Fibroblast of skin of back (primary cell): ENCODE results near the gene CELSR1.
"Not testable (repeated sequence)": the region's sequence is repeated elsewhere in the genome, so short reads cannot be mapped to it uniquely, and the experiment has no call there.

ENCODE experiments used
- DNase-seq: peaks from one replicate; pipeline ENCODE4 v3.0.0-alpha.2; 2013

The CELSR1 gene

DNA sequence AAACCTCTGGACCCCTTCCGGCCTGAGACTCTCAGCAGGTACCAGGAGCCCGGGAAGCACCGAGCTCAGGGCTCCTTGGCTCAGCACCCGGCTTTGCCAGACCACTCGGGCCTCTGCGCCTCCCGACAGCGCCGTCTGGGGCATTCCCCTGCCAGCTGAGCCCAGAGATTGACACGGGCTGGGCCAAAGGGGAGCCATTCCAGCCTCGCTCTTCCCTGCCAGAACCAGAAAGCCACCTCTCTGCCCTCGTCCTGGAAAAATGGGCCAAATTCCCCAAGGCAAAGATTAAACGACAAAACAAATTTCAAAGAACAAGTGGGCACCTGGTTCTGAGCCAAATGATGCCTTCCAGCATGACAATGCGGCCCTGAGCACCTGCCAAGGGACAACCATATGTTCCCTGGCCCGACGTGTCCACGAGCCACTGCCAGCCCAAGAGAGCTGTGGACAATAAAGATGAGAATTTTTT, 59.3 kb downstream of the CELSR1 start:
- no peak for DNase-seq

DNA sequence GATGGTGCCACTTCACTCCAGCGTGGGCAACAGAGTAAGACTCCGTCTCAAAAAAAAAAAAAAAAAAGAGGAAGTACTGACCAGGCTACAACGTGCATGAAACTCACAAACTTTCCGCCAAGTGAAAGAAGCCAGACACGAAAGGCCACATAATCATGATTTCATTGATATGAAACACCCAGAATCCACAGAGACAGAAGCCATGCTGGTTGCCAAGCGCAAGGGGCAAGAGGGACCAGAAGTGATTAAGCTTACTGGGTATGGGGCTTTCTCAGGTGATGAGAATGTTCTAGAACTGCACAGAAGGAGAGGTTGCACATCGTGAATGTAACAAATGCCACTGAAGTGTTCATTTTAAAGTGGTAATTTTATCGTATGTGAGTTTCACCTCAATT, 60.9 kb downstream of the CELSR1 start:
- no peak for DNase-seq

GRCh38 chr22:46473896-46474557, 63.4 kb downstream of the CELSR1 start:
- DNase-seq = no peak

GRCh38 chr22:46473021-46473779, 64.2 kb downstream of the CELSR1 start:
- no peak for DNase-seq

GRCh38 chr22:46472722-46473016, 64.8 kb downstream of the CELSR1 start:
- no peak for DNase-seq

GRCh38 chr22:46471901-46472721, 65.3 kb downstream of the CELSR1 start:
- no peak for DNase-seq

DNA sequence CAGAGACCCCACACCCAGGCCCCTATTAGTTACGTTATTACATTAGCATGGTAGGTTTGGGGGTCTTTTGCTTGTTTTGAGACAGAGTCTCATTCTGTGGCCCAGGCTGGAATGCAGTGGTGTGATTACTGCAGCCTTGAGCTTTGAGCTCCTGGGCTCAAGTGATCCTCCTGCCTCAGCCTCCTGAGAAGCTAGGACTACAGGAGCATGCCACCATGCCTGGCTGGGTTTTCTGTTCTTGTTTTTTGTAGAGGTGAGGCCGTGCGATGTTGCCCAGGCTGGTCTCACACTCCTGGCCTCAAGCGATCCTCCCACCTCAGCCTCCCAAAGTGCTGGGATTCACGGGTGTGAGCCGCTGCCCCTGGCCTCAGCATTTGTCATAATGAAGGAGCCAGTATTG, 66.1 kb downstream of the CELSR1 start:
- not testable (repeated sequence) for DNase-seq

DNA sequence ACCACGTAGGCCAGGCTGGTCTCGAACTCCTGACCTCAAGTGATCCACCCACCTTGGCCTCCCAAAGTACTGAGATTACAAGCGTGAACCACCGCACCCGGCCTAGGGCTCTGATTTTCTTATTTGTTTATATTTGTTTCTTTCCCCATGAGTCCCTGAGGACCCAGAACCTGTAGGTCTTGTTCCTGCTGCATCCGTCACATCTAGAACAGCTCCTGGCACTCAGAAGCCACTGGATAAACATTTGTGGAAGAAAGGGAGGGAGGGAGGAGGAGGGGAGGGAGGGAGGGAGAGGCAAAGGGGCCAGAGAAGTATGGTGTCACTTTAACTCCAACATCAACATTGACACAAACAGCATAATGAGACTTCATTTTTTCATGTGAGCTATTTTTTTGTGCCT, 67.7 kb downstream of the CELSR1 start:
- no peak for DNase-seq

- no peak for DNase-seq
These were observed 70.4 kb downstream of the CELSR1 start for GRCh38 chr22:46467006-46467405.

DNA sequence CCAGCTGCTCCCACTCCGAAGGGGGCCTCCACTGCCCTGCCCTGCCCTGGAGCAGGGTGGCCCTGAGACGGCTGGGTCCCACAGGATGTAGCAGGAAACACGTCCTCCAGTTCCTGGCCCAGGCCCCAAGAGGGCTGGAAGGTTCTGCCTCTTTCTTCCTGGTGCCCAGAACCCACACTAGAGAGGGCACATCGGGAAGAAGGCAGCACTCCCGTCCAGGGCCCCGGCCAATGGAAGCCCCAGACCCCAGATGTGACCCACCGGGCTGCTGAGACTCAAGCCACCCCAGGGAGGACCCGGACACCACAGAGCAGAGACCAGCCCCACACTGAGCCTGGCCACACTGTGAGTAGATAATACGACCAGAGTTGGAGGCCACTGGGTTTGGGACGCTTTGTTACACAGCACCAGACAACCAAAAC, 71.2 kb downstream of the CELSR1 start:
- DNase-seq = no peak

DNA sequence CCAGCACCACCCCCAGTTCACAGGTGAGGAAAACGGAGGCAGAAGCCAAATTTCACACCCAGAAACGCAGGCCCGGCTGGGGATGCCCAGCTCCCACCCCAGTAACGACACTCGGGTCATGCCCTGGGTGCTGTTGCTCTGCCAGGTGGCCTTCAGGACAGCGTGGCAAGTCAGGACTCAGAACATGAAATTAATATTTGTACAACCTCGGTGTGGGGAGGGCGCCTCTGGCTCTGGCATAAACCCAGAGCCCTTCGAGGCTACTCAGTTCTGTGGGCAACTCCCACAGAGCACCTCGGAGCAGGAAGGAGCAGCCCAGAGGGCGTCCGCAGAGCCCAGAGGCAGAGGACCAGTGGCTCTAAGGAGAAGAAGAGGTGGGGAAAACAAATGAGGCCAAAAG, 71.6 kb downstream of the CELSR1 start:
- no peak for DNase-seq

- DNase-seq = no peak
These were observed 72.1 kb downstream of the CELSR1 start for GRCh38 chr22:46465345-46465720.

DNA sequence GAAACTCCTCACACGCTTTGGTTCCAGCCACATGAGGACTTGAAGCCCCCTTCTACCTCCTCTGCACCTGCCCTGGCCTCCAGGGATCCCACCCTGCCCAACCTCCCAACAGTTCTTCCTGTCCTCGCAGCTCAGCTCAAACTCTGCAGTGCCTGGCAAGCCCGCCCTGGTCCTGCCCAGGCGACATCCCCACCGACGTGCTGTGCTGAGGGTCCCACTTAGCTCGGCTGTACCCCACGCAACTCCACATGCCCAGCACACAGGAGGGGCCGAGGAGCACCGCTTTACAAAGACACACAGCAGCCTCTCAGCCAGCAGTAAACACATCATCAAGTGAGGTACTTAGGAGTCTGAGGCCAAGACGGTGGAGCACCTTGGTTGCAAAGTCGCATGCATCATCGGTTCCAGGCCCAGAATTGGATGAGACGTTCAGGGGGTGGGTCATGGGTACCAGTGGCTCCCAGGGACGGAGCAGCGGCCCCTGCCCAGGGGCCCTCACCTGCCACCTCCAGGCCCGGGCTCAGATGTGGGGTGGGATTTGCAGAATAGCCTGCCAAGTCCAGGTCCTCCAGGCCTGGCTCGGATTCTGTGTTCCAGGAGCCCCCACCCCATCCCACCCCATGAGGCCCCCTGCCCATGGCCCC, 72.6 kb downstream of the CELSR1 start:
- DNase-seq = no peak

- no peak for DNase-seq
These were observed 73.1 kb downstream of the CELSR1 start for GRCh38 chr22:46464296-46464695.

- DNase-seq = no peak
These were observed 73.8 kb downstream of the CELSR1 start for GRCh38 chr22:46463435-46464227.

DNA sequence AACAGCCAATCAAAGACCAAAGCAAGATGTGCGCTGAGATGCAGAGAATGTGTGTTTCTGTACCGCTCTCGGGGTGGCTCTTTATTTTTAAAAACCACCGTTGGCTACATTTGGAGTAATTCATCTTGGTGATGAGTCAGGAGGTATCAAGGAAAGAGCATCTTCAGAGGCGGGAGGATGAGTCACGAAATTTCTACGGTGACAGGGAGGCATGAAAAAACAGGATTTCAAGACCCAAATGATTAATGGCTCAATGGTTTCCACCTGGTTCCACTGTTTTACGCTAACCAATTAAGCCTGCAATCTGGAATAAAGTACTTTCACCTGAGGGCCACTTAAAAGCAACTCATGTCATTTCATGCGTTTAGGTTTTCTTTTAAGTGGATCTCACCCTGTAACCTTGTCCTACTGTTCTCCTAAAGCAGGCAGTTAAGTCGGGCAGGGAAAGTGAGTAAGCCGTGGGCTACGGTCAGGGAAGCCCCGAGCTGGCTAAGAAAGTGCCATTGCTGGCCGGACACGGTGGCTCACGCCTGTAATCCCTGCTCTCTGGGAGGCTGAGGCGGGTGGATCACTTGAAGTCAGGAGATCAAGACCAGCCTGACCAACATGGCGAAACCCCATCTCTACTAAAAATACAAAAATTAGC, 74.6 kb downstream of the CELSR1 start:
- DNase-seq = peak; percentile 71

GRCh38 chr22:46461566-46462180, 75.7 kb downstream of the CELSR1 start:
- no peak for DNase-seq

DNA sequence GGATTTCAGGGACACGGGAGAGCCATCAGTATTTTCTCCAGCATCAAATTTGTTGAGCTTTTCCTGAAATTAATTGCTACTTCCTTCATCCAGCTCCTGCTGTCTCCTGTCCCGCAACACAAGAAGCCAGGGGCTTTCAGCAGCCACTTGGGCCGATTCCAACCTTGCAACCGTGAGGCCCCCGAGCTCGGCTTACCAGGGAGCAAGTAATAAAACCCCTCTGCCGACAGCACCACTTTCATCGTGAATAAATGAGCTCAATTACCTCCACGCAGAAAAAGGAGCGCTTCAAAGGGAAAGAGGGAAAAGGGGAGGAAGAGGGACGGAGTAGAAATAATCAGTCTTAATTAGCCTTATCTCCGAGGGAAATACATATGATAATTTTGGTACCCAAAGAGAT, 76.6 kb downstream of the CELSR1 start:
- DNase-seq = no peak

DNA sequence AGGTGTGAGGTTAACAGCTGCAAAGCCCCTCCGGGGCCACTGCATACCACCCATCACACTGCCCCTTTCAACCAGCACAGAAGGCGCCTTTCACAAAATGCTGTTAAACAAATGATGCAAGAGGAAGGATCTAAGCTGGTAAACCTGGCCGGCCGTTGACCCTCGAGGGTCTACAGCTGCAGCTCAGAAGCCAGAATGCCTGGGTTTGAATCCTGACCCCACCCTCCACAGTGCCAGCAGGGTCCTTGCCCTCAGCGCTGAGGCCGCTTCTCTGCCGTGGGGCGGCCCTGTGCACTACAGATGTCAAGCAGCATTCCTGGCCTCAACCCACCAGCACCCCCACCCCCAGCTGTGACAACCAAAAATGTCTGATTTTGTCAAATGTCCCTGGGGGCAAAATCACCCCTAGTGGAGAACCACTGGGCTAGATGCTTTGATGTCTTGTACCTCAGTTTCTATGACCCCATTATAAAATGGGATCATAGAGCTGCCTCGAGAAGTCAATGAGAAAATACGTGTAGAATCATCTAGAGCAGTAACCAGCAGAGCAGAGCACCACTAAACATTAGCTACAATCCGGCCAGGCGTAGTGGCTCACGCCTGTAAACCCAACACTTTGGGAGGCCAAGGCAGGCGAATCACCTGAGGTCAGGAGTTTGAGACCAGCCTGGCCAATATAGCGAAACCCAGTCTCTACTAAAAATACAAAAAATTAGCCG, 77.9 kb downstream of the CELSR1 start:
- DNase-seq = no peak

GRCh38 chr22:46458525-46458924, 78.9 kb downstream of the CELSR1 start:
- no peak for DNase-seq
